HCT116 (cell line): ENCODE measurements around the gene SCAI. TPM values are rescaled to one million over a fixed set of nuclear protein-coding genes. Genes with fewer than 3 reads are reported as not detected.

ENCODE experiments used
- ATAC-seq: fragments of 200-7000 bp; cut with Tn5 transposase; 2 replicates; pipeline ENCODE4 v1.9.1; 2020; ENCODE audit warnings: mild to moderate bottlenecking, moderate library complexity
- BruUV-seq: library from RNA; stranded (reverse); fragments of 400-500 nt; replicated peaks from 2 replicates; lab custom pipeline; 2021; lab: Mats Ljungman, UMichigan
- CTCF ChIA-PET: fragments of 300-600 bp; sonication (Branson Sonifier 250); formaldehyde crosslinking; loops from one replicate; lab custom pipeline; 2021; ENCODE audit warnings: antibody characterized with exemption; lab: Charles Lee
- POLR2A ChIA-PET: fragments of 300-600, 350-600 bp; sonication (Branson Sonifier 250); formaldehyde crosslinking; loops from one replicate; lab custom pipeline; 2021; ENCODE audit warnings: antibody characterized with exemption; lab: Charles Lee
- RAD21 ChIA-PET, 2 experiments: fragments of 300-600 bp; sonication (Branson Sonifier 250); formaldehyde crosslinking; loops; one replicate each; lab custom pipeline; 2023; ENCODE audit warnings: low total read pairs in 2 of 2; ENCODE audit not compliant: uncharacterized antibody in 2 of 2, unreplicated experiment in 2 of 2, low non-redundant PET in 1 of 2; lab: Charles Lee
- DNase-seq: peaks from one replicate; pipeline ENCODE4 v3.0.0-alpha.2; 2010; ENCODE audit warnings: low read depth, low spot score
- H2AFZ ChIP-seq: fragments of 200-600 bp; shearing (Covaris generic), sonication (generic); 2 replicates; pipeline ENCODE4 v1.6.1; 2017; ENCODE audit warnings: low read depth, mixed run types, mixed read lengths, antibody characterized with exemption, low read length; ENCODE audit not compliant: poor library complexity, severe bottlenecking
- H3K27ac ChIP-seq: 2 replicates; pipeline ENCODE4 v1.5.1; 2012; ENCODE audit warnings: low read depth, low read length
- H3K27me3 ChIP-seq: fragments of 200-600 bp; sonication (generic); 2 replicates; pipeline ENCODE4 v1.6.1; 2016; ENCODE audit warnings: mixed run types, low read length, mixed read lengths; ENCODE audit not compliant: insufficient read depth
- H3K36me3 ChIP-seq, 2 experiments: fragments of 200-500 bp in 1 of 2; fragments of 200-600 bp in 1 of 2; sonication (Bioruptor generic) in 1 of 2; sonication (generic) in 1 of 2; 2 replicates each; pipeline versions ENCODE4 v1.5.1 to v1.6.1; 2014 to 2016; ENCODE audit warnings: low read length in 2 of 2, inconsistent platforms in 1 of 2, mixed read lengths in 1 of 2, mixed run types in 1 of 2; ENCODE audit not compliant: insufficient read depth in 2 of 2, control insufficient read depth in 1 of 2
- H3K4me1 ChIP-seq, 2 experiments: fragments of 200-600 bp in 1 of 2; sonication (generic) in 1 of 2; 2 replicates each; pipeline versions ENCODE4 v1.5.1 to v1.6.1; 2012 to 2017; ENCODE audit warnings: low read length in 2 of 2, inconsistent platforms in 1 of 2, mild to moderate bottlenecking in 1 of 2, mixed read lengths in 1 of 2, mixed run types in 1 of 2, moderate library complexity in 1 of 2; ENCODE audit not compliant: insufficient read depth in 2 of 2, control insufficient read depth in 1 of 2
- H3K4me2 ChIP-seq: fragments of 200-600 bp; sonication (generic); 2 replicates; pipeline ENCODE4 v1.6.1; 2017; ENCODE audit warnings: mixed run types, low read length, mixed read lengths
- H3K4me3 ChIP-seq, 2 experiments: fragments of 200-600 bp in 1 of 2; sonication (generic) in 1 of 2; replicated peaks in 1 of 2; 2 replicates each; pipeline ENCODE4 v1.5.1; 2011 to 2016; ENCODE audit warnings: low read length in 2 of 2, control low read depth in 1 of 2, low read depth in 1 of 2, mild to moderate bottlenecking in 1 of 2, mixed read lengths in 1 of 2, mixed run types in 1 of 2
- H3K79me2 ChIP-seq: fragments of 200-600 bp; sonication (generic); 2 replicates; pipeline ENCODE4 v1.6.1; 2017; ENCODE audit warnings: mild to moderate bottlenecking, mixed run types, low read length, moderate library complexity, mixed read lengths; ENCODE audit not compliant: insufficient read depth
- H3K9ac ChIP-seq: fragments of 200-600 bp; sonication (generic); 2 replicates; pipeline ENCODE4 v1.6.1; 2016; ENCODE audit warnings: low read length, mixed read lengths
- H3K9me2 ChIP-seq: fragments of 200-600 bp; sonication (generic), shearing (Covaris generic); 2 replicates; pipeline ENCODE4 v1.6.1; 2017; ENCODE audit warnings: mixed run types, mild to moderate bottlenecking, moderate library complexity; ENCODE audit not compliant: insufficient read depth
- H3K9me3 ChIP-seq, 2 experiments: fragments of 200-500 bp in 1 of 2; fragments of 200-600 bp in 1 of 2; sonication (Bioruptor generic) in 1 of 2; sonication (generic) in 1 of 2; 2 replicates each; pipeline ENCODE4 v1.6.1; 2014 to 2017; ENCODE audit warnings: low read length in 2 of 2, mixed read lengths in 2 of 2, inconsistent platforms in 1 of 2, low read depth in 1 of 2, mild to moderate bottlenecking in 1 of 2, mixed run types in 1 of 2, moderate library complexity in 1 of 2; ENCODE audit not compliant: control insufficient read depth in 1 of 2, insufficient read depth in 1 of 2
- H4K20me1 ChIP-seq: fragments of 200-600 bp; sonication (generic), shearing (Covaris generic); 2 replicates; pipeline ENCODE4 v1.6.1; 2017; ENCODE audit warnings: mixed run types, mild to moderate bottlenecking, moderate library complexity; ENCODE audit not compliant: insufficient read depth
- CBX3 ChIP-seq: IDR thresholded peaks from 2 replicates; pipeline ENCODE4 v1.6.1; 2012; ENCODE audit warnings: low read depth
- CEBPB ChIP-seq: IDR thresholded peaks from 2 replicates; pipeline ENCODE4 v1.6.1; 2012; ENCODE audit warnings: low read depth
- CTCF ChIP-seq, 3 experiments: fragments of 200-600 bp in 1 of 3; sonication (generic) in 1 of 3; IDR thresholded peaks in 2 of 3; conservative IDR thresholded peaks in 1 of 3; 2 replicates each; pipeline ENCODE4 v1.5.1; 2012 to 2017; ENCODE audit warnings: low read depth in 2 of 3, low read length in 2 of 3, antibody characterized with exemption in 1 of 3, borderline replicate concordance in 1 of 3, control low read depth in 1 of 3, mild to moderate bottlenecking in 1 of 3, mixed read lengths in 1 of 3, mixed run types in 1 of 3, moderate library complexity in 1 of 3; ENCODE audit not compliant: insufficient read depth in 1 of 3
- EGR1 ChIP-seq: IDR thresholded peaks from 2 replicates; pipeline ENCODE4 v1.6.1; 2012; ENCODE audit warnings: low read depth
- ELF1 ChIP-seq: IDR thresholded peaks from 2 replicates; pipeline ENCODE4 v1.6.1; 2012; ENCODE audit warnings: low read depth, borderline replicate concordance
- EZH2phosphoT487 ChIP-seq: fragments of 200-600 bp; IDR thresholded peaks from 2 replicates; pipeline ENCODE4 v1.6.1; 2018; ENCODE audit warnings: antibody characterized with exemption, borderline replicate concordance
- JUND ChIP-seq: IDR thresholded peaks from 2 replicates; pipeline ENCODE4 v1.6.1; 2012
- MAX ChIP-seq: IDR thresholded peaks from 2 replicates; pipeline ENCODE4 v1.6.1; 2012
- POLR2A ChIP-seq: IDR thresholded peaks from 2 replicates; pipeline ENCODE4 v1.7.0; 2011; ENCODE audit warnings: borderline replicate concordance; ENCODE audit not compliant: insufficient read depth, insufficient read length; ENCODE audit errors: extremely low read depth
- POLR2AphosphoS5 ChIP-seq: IDR thresholded peaks from 2 replicates; pipeline ENCODE4 v1.6.1; 2011; ENCODE audit warnings: mild to moderate bottlenecking, low read depth, low read length, moderate library complexity
- RAD21 ChIP-seq: IDR thresholded peaks from 2 replicates; pipeline ENCODE4 v1.6.1; 2012; ENCODE audit warnings: low read depth, mild to moderate bottlenecking
- SP1 ChIP-seq: IDR thresholded peaks from 2 replicates; pipeline ENCODE4 v1.6.1; 2012; ENCODE audit warnings: low read depth
- SRF ChIP-seq: IDR thresholded peaks from 2 replicates; pipeline ENCODE4 v1.6.1; 2012; ENCODE audit warnings: low read depth
- TCF7L2 ChIP-seq: IDR thresholded peaks from 2 replicates; pipeline ENCODE4 v1.7.0; 2011; ENCODE audit warnings: borderline replicate concordance, inconsistent platforms; ENCODE audit not compliant: insufficient read depth, insufficient read length; ENCODE audit errors: extremely low read depth
- YY1 ChIP-seq: IDR thresholded peaks from 2 replicates; pipeline ENCODE4 v1.6.1; 2011; ENCODE audit warnings: low read length, low read depth, moderate library complexity, mild to moderate bottlenecking; ENCODE audit not compliant: insufficient replicate concordance; ENCODE audit errors: extremely low read depth
- ZFX ChIP-seq: fragments of 450-650 bp; IDR thresholded peaks from 2 replicates; pipeline ENCODE4 v1.6.1; 2017
- intact Hi-C: fragments of 100-400 bp; cut with micrococcal nuclease; formaldehyde crosslinking; loops from 2 replicates; pipeline ENCODE4 v1.10.0; 2022
- total RNA-seq: library from RNA; stranded (reverse); gene quantifications from one replicate; pipeline ENCODE4 v1.2.1, GENCODE V29; 2021; ENCODE audit not compliant: unreplicated experiment
- TF ChIP-seq, protein P1 (sequence below): IDR thresholded peaks from 2 replicates; pipeline ENCODE4 v1.6.1; 2012
- TF ChIP-seq, protein P2 (sequence below): IDR thresholded peaks from 2 replicates; pipeline ENCODE4 v1.6.1; 2011; ENCODE audit warnings: mild to moderate bottlenecking, low read length, moderate library complexity; ENCODE audit not compliant: insufficient replicate concordance; ENCODE audit errors: extremely low read depth
- TF ChIP-seq, protein P3 (sequence below): IDR thresholded peaks from 2 replicates; pipeline ENCODE4 v1.6.1; 2012; ENCODE audit warnings: low read depth

The SCAI gene
- total RNA-seq, 1 experiment from 2014 or later = 14.0 TPM

DNA sequence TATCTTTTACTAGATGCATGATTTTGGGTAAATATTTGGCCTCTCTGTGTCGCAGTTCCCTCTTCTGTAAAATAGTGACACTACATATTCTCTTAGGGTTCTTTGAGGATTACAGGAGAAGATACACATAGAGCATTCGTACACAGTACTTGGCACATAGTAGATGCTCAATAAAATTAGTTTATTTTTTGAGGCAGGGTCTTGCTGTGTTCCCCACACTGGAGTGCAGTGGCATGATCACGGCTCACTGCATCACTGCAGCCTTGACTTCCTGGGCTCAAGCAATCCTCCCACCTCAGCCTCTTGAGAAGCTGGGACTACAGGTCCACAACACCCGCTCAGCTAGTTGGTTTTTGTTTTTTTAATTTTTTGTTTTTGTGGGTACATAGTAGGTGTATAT is 1.6 kb downstream of the SCAI start:
- H4K20me1 ChIP-seq = no peaks in the 10 kb centered on the region; the same call in 1 of the 2 replicates
- no peak overlapping the region for H3K4me3 ChIP-seq
- H3K36me3 ChIP-seq = peaks cover 2 to 5% of the 10 kb centered on the region in 2 experiments; a peak in 1 of 4 replicates
- H3K79me2 ChIP-seq = peaks cover 12% of the 10 kb centered on the region; the same call in 1 of the 2 replicates
- intact Hi-C loops = loop anchor here (2.0 to 5.0 kb wide), 3 partner anchors 233 to 369 kb away; partner anchors contain the start of gene NR6A1
- H3K4me2 ChIP-seq = peak overlapping the region; percentile 89; the same call in 1 of the 2 replicates
- peaks cover 7 to 12% of the 10 kb centered on the region in 2 experiments; a peak in 3 of 4 replicates for H3K4me1 ChIP-seq
- H3K9me3 ChIP-seq = no peaks in the 10 kb centered on the region
- RAD21 ChIA-PET = no interaction called here
- TF ChIP-seq POLR2AphosphoS5 = no peak
- no peak for TF ChIP-seq JUND
- TF ChIP-seq SRF = no peak
- TF ChIP-seq SP1 = no peak
- TF ChIP-seq ELF1 = no peak
- TF ChIP-seq EGR1 = no peak
- no peak for TF ChIP-seq MAX
- TF ChIP-seq TCF7L2 = no peak
- no peak for TF ChIP-seq CTCF (IDR thresholded peaks at IDR 0.05 in 2 of 3, conservative IDR thresholded peaks at IDR 0.05 in 1 of 3; ENCODE audit: borderline replicate concordance in 1 of 3, insufficient read depth in 1 of 3, low read depth in 2 of 3, low read length in 2 of 3)
- no peak for TF ChIP-seq CBX3
- no peak for TF ChIP-seq YY1
- TF ChIP-seq EZH2phosphoT487 = no peak
- TF ChIP-seq RAD21 = no peak
- no peak for TF ChIP-seq ZFX
- TF ChIP-seq POLR2A = no peak
- TF ChIP-seq, protein P1, sequence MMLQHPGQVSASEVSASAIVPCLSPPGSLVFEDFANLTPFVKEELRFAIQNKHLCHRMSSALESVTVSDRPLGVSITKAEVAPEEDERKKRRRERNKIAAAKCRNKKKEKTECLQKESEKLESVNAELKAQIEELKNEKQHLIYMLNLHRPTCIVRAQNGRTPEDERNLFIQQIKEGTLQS = no peak
- TF ChIP-seq CEBPB = no peak
- TF ChIP-seq, protein P2, sequence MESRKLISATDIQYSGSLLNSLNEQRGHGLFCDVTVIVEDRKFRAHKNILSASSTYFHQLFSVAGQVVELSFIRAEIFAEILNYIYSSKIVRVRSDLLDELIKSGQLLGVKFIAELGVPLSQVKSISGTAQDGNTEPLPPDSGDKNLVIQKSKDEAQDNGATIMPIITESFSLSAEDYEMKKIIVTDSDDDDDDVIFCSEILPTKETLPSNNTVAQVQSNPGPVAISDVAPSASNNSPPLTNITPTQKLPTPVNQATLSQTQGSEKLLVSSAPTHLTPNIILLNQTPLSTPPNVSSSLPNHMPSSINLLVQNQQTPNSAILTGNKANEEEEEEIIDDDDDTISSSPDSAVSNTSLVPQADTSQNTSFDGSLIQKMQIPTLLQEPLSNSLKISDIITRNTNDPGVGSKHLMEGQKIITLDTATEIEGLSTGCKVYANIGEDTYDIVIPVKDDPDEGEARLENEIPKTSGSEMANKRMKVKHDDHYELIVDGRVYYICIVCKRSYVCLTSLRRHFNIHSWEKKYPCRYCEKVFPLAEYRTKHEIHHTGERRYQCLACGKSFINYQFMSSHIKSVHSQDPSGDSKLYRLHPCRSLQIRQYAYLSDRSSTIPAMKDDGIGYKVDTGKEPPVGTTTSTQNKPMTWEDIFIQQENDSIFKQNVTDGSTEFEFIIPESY = no peak
- TF ChIP-seq, protein P3, sequence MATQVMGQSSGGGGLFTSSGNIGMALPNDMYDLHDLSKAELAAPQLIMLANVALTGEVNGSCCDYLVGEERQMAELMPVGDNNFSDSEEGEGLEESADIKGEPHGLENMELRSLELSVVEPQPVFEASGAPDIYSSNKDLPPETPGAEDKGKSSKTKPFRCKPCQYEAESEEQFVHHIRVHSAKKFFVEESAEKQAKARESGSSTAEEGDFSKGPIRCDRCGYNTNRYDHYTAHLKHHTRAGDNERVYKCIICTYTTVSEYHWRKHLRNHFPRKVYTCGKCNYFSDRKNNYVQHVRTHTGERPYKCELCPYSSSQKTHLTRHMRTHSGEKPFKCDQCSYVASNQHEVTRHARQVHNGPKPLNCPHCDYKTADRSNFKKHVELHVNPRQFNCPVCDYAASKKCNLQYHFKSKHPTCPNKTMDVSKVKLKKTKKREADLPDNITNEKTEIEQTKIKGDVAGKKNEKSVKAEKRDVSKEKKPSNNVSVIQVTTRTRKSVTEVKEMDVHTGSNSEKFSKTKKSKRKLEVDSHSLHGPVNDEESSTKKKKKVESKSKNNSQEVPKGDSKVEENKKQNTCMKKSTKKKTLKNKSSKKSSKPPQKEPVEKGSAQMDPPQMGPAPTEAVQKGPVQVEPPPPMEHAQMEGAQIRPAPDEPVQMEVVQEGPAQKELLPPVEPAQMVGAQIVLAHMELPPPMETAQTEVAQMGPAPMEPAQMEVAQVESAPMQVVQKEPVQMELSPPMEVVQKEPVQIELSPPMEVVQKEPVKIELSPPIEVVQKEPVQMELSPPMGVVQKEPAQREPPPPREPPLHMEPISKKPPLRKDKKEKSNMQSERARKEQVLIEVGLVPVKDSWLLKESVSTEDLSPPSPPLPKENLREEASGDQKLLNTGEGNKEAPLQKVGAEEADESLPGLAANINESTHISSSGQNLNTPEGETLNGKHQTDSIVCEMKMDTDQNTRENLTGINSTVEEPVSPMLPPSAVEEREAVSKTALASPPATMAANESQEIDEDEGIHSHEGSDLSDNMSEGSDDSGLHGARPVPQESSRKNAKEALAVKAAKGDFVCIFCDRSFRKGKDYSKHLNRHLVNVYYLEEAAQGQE = no peak
- no peaks in the 10 kb centered on the region for H3K27me3 ChIP-seq
- BruUV-seq = TSS peak; percentile 34
- CTCF ChIA-PET = interaction anchor here (0.8 kb wide), 1 partner anchor 56 kb away, joined by 3 read pairs; no protein-coding TSS in a partner anchor
- no peak overlapping the region for H3K9ac ChIP-seq
- no peak for DNase-seq
- POLR2A ChIA-PET = interaction anchor here (0.7 to 0.9 kb wide), 4 partner anchors 10 to 296 kb away, joined by 3 to 4 read pairs (median 3); no protein-coding TSS in a partner anchor
- no peak overlapping the region for H2AFZ ChIP-seq
- no peaks in the 10 kb centered on the region for H3K9me2 ChIP-seq
- no peak for ATAC-seq
- H3K27ac ChIP-seq = no peak overlapping the region
